T1000 (cell line): ENCODE data around the gene PSG1.
"Not testable (repeated sequence)": the region's sequence is repeated elsewhere in the genome, so short reads cannot be mapped to it uniquely, and the experiment has no call there.

Experiments used
- DNase-seq: peaks from one replicate; lab custom pipeline; 2025; ENCODE audit warnings: mixed read lengths; lab: John Stamatoyannopoulos, UW

Gene PSG1

GRCh38 chr19:42881279-42881678 lies 1.8 kb upstream of the PSG1 start:
- not testable (repeated sequence) for DNase-seq

GRCh38 chr19:42880621-42881020 lies 1.1 kb upstream of the PSG1 start:
- not testable (repeated sequence) for DNase-seq

DNA sequence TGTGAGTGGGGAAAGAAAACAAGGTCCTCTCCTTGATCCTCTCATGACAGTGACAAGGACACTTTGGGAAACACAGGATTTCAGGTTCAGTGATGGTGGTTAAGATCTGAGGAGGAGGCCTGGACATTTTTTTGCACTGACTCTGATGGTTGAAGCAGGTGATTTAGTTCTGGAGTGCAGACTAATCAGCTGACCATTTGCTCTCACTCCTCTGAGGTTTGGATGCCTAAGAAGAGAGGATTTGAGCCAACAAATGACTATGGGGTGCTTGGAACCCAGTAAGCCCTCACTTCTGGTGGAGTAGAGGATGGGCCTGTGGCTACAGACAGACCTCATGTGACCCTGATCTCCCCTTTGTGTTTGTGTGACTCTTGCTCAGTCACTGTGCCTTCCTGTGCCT lies 2.9 kb downstream of the PSG1 start:
- DNase-seq: not testable (repeated sequence)

GRCh38 chr19:42875881-42876280 lies 3.6 kb downstream of the PSG1 start:
- DNase-seq: not testable (repeated sequence)

DNA sequence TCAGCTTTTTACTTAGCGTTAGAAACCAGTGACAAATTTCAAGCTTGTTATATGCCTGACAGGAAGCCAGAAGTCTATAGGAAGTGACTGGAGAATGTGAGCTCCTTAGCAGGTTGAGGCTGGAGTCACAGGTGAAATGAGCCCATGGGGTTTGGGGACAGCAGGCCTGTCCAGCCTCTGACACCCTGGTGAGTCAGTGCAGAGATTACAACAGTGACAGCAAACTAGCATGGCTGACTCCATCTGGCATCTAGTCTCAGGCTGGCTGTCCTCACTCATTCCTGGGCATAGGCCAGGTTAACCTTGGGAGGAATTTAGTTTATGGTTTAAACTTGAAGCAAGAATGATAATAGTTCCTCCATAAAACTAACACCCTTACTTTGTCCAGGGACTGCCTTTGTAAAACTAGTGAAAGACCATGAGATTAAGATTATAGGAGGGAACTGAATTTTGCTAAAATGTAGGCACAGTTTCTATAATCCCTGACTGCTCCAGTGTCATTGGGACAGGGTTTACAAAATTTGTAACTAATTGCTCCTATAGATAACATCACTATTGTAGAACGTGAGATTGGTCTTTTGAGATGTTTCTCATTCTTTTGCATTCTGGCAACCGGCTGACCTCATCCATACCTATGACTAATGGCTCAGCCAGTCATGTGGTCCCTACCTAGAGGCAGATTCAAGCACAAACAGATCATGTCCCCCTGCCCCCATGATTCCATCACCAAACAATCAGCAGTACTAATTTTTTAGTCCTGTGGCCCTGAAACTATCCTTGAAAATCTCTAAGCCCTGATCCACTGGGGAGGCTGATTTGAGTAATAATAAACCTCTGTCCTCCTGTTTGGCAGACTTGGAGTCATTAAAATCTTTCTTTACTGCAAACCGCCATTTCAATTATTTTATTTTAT lies 4.4 kb downstream of the PSG1 start:
- DNase-seq: peak; percentile 54

DNA sequence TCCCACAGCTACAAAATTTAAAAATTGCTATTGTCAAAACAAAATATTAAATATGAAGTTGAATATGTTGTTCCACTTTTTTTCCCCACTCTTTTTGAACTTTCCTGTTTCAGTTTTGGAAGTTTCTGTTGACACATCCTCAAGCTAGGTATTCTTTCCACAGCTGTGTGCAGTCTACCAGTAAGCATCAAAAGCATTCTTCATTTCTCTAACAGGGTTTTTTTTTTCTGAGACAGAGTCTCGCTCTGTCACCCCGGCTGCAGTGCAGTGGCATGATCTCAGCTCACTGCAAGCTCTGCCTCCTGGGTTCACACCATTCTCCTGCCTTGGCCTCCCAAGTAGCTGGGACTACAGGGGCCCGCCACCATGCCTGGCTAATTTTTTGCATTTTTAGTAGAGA lies 5.4 kb downstream of the PSG1 start:
- not testable (repeated sequence) for DNase-seq

- no peak for DNase-seq
These were observed 6.9 kb downstream of the PSG1 start for GRCh38 chr19:42872608-42873007.

DNA sequence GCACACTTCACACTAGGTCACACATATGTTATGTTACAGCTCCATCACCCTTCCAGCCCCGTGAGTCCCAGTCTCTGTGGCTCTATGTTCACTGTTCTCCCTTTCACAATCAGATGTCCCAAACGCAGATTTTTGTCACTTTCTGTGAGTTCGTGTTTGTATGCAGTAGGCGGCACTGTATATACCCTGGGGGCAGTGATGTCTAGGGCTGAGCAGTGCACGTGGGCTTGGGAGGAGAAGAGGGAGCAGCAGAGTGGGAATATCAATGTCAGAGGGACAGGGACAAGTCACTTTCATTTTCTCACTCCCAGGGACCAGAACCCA lies 22.0 kb downstream of the PSG1 start:
- DNase-seq: no peak

- peak; percentile 15 for DNase-seq
These were observed 22.5 kb downstream of the PSG1 start for GRCh38 chr19:42856866-42857543.

DNA sequence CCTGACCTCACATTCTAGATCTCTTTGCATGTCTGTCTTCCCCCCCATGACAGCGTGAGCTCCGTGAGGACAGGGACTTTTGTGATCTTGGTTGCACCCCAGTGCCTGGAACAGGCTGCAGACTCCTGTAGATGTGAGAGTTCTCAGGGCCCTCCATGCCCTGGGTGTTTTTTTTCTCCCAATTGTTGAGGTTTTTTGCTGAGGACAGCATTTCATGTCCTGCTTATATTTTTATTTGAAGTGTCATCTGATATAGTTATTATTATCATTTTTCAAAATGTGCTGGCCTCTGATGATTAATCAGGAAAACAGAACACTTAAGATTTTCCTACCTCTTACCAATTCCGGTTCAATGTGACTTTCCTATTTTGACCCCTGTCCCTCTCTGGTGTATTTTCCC lies 24.8 kb downstream of the PSG1 start:
- DNase-seq: not testable (repeated sequence)

DNA sequence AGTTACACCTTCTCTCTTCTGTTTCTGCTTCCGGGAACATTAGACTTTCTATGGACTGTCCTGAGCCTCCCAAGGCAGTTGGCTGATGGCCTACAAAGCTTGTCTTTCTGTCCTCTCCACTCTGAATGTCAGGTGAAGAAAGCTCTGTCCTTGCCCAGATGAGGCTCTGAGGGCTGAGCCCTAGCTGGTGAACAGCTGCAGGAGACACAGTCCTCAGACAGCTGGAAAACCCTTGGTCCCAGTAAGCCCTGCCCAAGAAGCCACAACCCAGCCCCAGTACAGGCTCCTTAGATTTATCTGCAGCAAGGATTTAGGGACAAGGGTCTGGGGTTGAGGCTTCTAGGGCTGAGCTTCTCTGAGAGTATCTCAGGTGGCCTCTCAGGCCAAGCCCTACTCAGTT lies 26.3 kb downstream of the PSG1 start:
- not testable (repeated sequence) for DNase-seq

DNA sequence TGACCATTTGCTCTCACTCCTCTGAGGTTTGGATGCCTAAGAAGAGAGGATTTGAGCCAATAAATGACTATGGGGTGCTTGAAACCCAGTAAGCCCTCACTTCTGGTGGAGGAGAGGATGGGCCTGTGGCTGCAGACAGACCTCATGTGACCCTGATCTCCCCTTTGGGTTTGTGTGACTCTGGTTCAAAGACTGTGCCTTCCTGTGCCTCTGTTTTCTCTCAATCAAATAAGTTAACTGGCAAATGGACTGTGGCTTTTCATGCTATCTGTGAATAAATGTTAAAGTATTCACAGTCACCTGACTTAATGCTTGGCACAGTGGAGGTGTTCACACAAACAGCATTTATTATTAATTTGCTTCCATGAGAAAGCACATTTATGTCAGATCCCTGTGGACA lies 26.7 kb downstream of the PSG1 start:
- DNase-seq: not testable (repeated sequence)

DNA sequence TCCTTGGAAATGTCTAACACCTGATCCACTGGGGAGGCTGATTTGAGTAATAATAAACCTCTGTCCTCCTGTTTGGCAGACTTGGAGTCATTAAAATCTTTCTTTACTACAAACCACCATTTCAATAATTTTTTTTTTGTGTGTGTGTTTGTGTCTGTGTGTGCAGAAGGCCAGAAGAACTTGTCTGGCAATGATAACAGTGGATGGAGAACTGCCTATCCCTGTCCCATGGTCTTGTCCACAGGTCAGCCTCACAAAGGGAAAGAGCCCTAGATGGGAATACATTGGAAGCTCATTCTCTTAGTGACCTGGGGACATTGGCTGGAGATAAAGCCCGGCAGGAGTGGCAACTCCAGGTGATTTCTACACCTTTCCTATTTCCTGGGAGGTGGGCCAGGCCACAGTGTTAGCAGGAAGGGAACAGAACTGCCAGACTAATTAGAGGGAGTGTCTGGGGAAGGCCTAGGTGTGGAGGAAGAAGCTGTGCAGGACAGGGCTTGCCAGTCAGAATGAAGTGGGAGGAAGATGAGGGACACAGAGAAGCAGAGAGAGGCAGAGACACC lies 27.7 kb downstream of the PSG1 start:
- DNase-seq: not testable (repeated sequence)

DNA sequence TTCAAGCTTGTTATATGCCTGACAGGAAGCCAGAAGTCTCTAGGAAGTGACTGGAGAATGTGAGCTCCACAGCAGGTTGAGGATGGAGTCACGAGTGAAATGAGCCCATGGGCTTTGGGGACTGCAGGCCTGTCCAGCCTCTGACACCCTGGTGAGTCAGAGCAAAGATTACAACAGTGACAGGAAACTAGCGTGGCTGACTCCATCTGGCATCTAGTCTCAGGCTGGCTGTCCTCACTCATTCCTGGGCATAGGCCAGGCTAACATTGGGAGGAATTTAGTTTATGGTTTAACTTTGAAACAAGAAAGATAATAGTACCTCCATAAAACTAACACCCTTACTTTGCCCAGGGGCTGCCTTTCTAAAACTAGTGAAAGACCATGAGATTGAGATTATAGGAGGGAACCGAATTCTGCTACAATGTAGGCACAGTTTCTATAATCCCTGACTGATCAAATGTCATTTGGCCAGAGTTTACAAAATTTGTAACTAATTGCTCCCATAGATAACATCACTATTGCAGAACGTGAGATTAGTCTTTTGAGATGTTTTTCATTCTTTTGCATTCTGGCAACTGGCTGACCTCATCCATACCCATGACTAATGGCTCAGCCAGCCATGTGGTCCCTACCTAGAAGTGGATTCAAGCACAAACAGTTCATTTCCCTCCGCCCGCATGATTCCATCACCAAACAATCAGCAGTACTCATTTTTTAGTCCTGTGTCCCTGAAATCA lies 28.4 kb downstream of the PSG1 start:
- peak; percentile 76 for DNase-seq

DNA sequence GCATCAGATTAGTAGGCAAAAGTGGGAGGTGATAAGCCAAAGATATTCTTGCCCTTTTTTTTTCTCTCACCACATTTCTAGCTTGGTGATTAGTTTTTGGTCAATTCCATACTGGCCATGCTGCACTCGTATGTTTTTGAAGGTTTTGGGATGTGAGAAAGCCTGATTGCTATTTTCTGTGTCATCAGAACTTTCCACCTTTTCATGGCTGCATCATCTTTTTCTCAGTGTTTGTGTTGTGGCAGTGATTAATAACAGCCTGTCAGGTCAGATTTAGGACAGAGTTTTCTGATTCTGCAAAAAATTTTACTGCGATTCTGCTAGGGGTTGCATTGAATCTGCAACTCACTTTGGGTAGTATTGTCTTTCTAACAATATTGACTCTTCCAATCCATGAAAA lies 32.9 kb downstream of the PSG1 start:
- DNase-seq: no peak

GRCh38 chr19:42843631-42844030 lies 35.9 kb downstream of the PSG1 start:
- not testable (repeated sequence) for DNase-seq

GRCh38 chr19:42832746-42833442 lies 46.6 kb downstream of the PSG1 start:
- peak; percentile 36 for DNase-seq

DNA sequence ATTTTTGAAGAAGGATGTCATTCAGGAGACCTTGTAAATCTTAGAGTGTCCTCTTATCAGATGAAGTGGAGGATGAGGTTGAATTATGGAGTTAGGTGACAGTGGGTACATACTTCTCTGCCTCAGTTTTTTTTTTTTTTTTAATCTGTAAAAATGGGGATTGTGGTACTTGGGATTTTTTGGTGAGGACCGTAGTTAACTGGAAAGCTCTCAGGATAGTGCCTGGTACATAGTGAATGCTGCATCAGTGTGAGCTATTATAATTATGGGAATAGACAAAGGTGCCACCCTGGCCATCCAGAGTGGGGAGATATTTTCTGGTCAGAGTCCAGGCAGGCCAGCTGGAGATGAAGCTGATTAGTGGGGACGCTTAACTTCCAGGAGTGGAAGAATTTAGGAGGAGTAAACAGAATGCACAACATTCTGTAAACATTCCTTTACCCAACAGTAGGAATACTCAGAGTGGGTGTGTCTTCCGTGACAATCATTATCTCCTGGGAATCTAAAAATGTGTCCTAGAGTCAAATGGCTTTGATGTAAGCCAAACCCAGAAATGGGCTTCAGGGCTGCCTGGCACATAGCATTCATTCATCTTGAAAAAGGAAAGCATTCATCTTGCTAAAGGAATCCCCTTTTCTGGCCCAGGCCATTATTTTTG lies 47.4 kb downstream of the PSG1 start:
- not testable (repeated sequence) for DNase-seq

GRCh38 chr19:42831221-42832019 lies 48.1 kb downstream of the PSG1 start:
- no peak for DNase-seq

- DNase-seq: not testable (repeated sequence)
These were observed 58.1 kb downstream of the PSG1 start for GRCh38 chr19:42821306-42821977.
